GM06990 (cell line): Measurements from ENCODE around the gene GRHL1.
"Not testable (repeated sequence)": the region's sequence is repeated elsewhere in the genome, so short reads cannot be mapped to it uniquely, and the experiment has no call there.

Experiments used
- DNase-seq: peaks from one replicate; pipeline ENCODE4 v3.0.0-alpha.2; 2011; ENCODE audit not compliant: insufficient read length; ENCODE audit errors: extremely low read depth
- H3K27me3 ChIP-seq: replicated peaks from 2 replicates; pipeline ENCODE4 v1.6.0; 2011; ENCODE audit warnings: low read length; ENCODE audit not compliant: control insufficient read depth, insufficient read depth
- H3K36me3 ChIP-seq: 2 replicates; pipeline ENCODE4 v1.5.1; 2011; ENCODE audit warnings: low read length; ENCODE audit not compliant: control insufficient read depth, insufficient read depth
- H3K4me3 ChIP-seq: replicated peaks from 2 replicates; pipeline ENCODE4 v1.5.1; 2011; ENCODE audit warnings: low read depth, mild to moderate bottlenecking, control low read depth, low read length
- CTCF ChIP-seq: IDR thresholded peaks from 2 replicates; pipeline ENCODE4 v1.5.1; 2011; ENCODE audit warnings: low read length, control low read depth, mild to moderate bottlenecking, inconsistent platforms; ENCODE audit not compliant: insufficient read depth, poor library complexity, severe bottlenecking

Gene GRHL1

GRCh38 chr2:9910699-9911098, 40.8 kb upstream of the GRHL1 start:
- H3K27me3 ChIP-seq, result no peaks in the 10 kb centered on the region
- H3K36me3 ChIP-seq, result no peaks in the 10 kb centered on the region; the same call in 1 of the 2 replicates
- no peak for DNase-seq
- no peak for TF ChIP-seq CTCF
- H3K4me3 ChIP-seq, result no peak overlapping the region

- no peak for DNase-seq
- Histone ChIP-seq H3K36me3 (no peaks in the 10 kb centered on the region; the same call in 1 of the 2 replicates), H3K4me3 (no peak overlapping the region), H3K27me3 (no peaks in the 10 kb centered on the region)
- TF ChIP-seq CTCF, result no peak
Observed at GRCh38 chr2:9912468-9912867, 39.0 kb upstream of the GRHL1 start.

- no peaks in the 10 kb centered on the region; the same call in 1 of the 2 replicates for H3K36me3 ChIP-seq
- peak; percentile 56 for TF ChIP-seq CTCF
- H3K27me3 ChIP-seq, result no peaks in the 10 kb centered on the region
- H3K4me3 ChIP-seq, result no peak overlapping the region
- peak; percentile 74 for DNase-seq
Observed at GRCh38 chr2:9914384-9915065, 37.0 kb upstream of the GRHL1 start.

- no peaks in the 10 kb centered on the region for H3K27me3 ChIP-seq
- H3K36me3 ChIP-seq, result 0 out of 2 replicates have a peak, but pooled peaks cover 1% of the 10 kb centered on the region
- no peak for TF ChIP-seq CTCF
- H3K4me3 ChIP-seq, result no peak overlapping the region
- DNase-seq, result no peak
Observed at GRCh38 chr2:9918275-9918674, 33.2 kb upstream of the GRHL1 start.

GRCh38 chr2:9919512-9919911, 32.0 kb upstream of the GRHL1 start:
- 0 out of 2 replicates have a peak, but pooled peaks cover 1% of the 10 kb centered on the region for H3K36me3 ChIP-seq
- TF ChIP-seq CTCF, result no peak
- no peak overlapping the region for H3K4me3 ChIP-seq
- DNase-seq, result no peak
- no peaks in the 10 kb centered on the region for H3K27me3 ChIP-seq

GRCh38 chr2:9927020-9927419, 24.5 kb upstream of the GRHL1 start:
- not testable (repeated sequence) for DNase-seq, H3K27me3 ChIP-seq, H3K36me3 ChIP-seq, H3K4me3 ChIP-seq
